Left ventricle myocardium inferior (tissue), 1 donor: ENCODE data around the gene ELMO1. TPM values are rescaled to one million over a fixed set of nuclear protein-coding genes. Genes with fewer than 3 reads are reported as not detected.

Experiments
- DNase-seq: peaks from one replicate; pipeline ENCODE4 v3.0.0-alpha.2; 2020
- H3K27ac ChIP-seq: fragments of 200-600 bp; replicated peaks from 2 replicates; pipeline ENCODE4 v1.8.0; 2021
- H3K27me3 ChIP-seq: fragments of 200-600 bp; 2 replicates; pipeline ENCODE4 v1.8.0; 2021; ENCODE audit warnings: low read depth
- H3K36me3 ChIP-seq: fragments of 200-600 bp; 2 replicates; pipeline ENCODE4 v1.8.0; 2021
- H3K4me1 ChIP-seq: fragments of 200-600 bp; 2 replicates; pipeline ENCODE4 v1.8.0; 2021
- H3K4me3 ChIP-seq: fragments of 200-600 bp; 2 replicates; pipeline ENCODE4 v1.8.0; 2021; ENCODE audit warnings: mild to moderate bottlenecking, moderate library complexity
- H3K9me3 ChIP-seq: fragments of 200-600 bp; replicated peaks from 2 replicates; pipeline ENCODE4 v1.8.0; 2021
- CTCF ChIP-seq: fragments of 200-600 bp; IDR thresholded peaks from 2 replicates; pipeline ENCODE4 v1.8.0; 2021; ENCODE audit warnings: antibody characterized with exemption, mild to moderate bottlenecking, borderline replicate concordance
- intact Hi-C: fragments of 100-400 bp; cut with micrococcal nuclease; formaldehyde crosslinking; loops from one replicate; pipeline ENCODE4 v1.11.0; 2022
- total RNA-seq: library from RNA; stranded (reverse); fragmentation: NEBNext Ultra II Directional; extraction: Animal tissue kit (Norgen Biotek cat#: 25700); gene quantifications from one replicate; pipeline ENCODE4 v1.2.1, GENCODE V29; 2021
- donor health status: DM: no; HTN: yes; CAD: no; lungs with severe emphysema.

Gene ELMO1
- total RNA-seq, 1 donor from 2014 or later = 10.0 TPM

DNA sequence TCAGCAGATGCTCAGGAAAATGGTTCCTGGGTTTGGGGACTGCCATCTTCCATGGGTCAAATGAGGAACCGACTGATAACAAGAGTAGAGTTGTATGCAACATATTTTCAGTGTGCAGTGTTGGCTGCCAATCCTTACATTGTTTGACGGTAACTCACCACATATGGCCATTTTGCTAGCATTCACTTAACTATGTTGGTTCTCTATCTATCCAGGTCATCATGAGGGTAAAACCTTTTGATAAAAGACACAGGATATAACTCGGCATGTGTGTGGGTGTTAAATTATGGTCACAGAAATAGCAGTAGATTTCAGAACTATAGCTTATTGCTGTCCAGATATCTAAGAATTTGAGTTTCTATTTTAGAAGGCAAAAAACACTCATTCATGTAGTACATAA, 583.6 kb downstream of the ELMO1 start:
- Histone ChIP-seq H3K36me3 (peaks cover 41% of the 10 kb centered on the region), H3K4me1 (peaks cover 10% of the 10 kb centered on the region), H3K27me3 (no peaks in the 10 kb centered on the region), H3K27ac (no peak overlapping the region), H3K9me3 (no peaks in the 10 kb centered on the region), H3K4me3 (no peak overlapping the region)
- no peak for DNase-seq
- no peak for TF ChIP-seq CTCF
- intact Hi-C loops = no loop called here

GRCh38 chr7:36863901-36864701, 584.6 kb downstream of the ELMO1 start:
- no peak for TF ChIP-seq CTCF
- intact Hi-C loops = no loop called here
- H3K27me3 ChIP-seq = no peaks in the 10 kb centered on the region
- H3K36me3 ChIP-seq = peaks cover 41% of the 10 kb centered on the region
- no peaks in the 10 kb centered on the region for H3K9me3 ChIP-seq
- no peak for DNase-seq
- H3K4me3 ChIP-seq = no peak overlapping the region
- no peak overlapping the region for H3K27ac ChIP-seq
- H3K4me1 ChIP-seq = peaks cover 10% of the 10 kb centered on the region

DNA sequence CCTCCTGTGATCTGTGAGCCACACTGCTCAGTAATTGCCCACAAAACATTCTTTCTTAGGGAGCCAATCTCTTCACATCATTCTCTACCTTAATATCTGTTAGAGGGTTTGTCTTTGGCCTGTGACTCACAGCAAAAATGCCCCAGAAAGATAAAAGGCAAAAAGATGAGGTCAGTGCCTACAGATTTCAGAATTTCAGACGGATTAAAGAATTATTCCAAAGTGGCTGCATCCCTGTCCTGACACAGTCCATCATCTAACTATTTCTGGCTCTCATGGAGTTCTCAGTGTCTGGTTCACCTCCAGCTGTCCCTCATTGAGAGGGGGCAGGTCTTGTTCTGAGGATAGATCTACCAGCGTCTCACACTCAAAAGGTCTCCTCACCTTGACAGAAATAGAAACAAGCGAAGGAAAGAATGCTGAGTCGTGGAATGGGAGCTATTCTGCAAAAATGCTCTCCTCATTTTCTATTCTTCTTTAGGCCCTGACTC, 585.8 kb downstream of the ELMO1 start:
- H3K9me3 ChIP-seq = no peaks in the 10 kb centered on the region
- H3K4me3 ChIP-seq = no peak overlapping the region
- peaks cover 10% of the 10 kb centered on the region for H3K4me1 ChIP-seq
- H3K27ac ChIP-seq = no peak overlapping the region
- no peak for TF ChIP-seq CTCF
- no peaks in the 10 kb centered on the region for H3K27me3 ChIP-seq
- no peak for DNase-seq
- H3K36me3 ChIP-seq = peaks cover 32% of the 10 kb centered on the region
- intact Hi-C loops = no loop called here

DNA sequence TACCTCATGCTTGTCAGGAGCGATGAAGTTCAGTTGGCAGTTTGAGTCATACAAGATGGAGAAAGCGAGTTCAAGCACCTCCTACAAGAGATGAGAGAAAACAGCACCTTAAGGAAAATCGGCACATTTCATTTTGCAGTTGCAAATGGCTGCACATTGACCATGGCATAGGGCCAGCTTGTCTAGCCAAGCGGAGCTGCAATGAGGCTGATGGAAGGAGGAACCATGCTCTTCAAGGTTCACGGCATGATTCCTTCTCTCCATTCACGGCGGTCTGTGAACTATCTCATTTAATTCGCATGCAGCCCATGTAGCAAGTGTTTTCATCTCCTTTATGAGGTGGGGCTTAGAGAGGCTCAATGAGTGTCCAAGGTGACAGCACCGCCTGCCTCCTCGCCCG, 587.0 kb downstream of the ELMO1 start:
- no peaks in the 10 kb centered on the region for H3K9me3 ChIP-seq
- intact Hi-C loops = no loop called here
- no peak overlapping the region for H3K27ac ChIP-seq
- no peak for DNase-seq
- peaks cover 10% of the 10 kb centered on the region for H3K4me1 ChIP-seq
- H3K27me3 ChIP-seq = no peaks in the 10 kb centered on the region
- no peak overlapping the region for H3K4me3 ChIP-seq
- no peak for TF ChIP-seq CTCF
- peaks cover 37% of the 10 kb centered on the region for H3K36me3 ChIP-seq

DNA sequence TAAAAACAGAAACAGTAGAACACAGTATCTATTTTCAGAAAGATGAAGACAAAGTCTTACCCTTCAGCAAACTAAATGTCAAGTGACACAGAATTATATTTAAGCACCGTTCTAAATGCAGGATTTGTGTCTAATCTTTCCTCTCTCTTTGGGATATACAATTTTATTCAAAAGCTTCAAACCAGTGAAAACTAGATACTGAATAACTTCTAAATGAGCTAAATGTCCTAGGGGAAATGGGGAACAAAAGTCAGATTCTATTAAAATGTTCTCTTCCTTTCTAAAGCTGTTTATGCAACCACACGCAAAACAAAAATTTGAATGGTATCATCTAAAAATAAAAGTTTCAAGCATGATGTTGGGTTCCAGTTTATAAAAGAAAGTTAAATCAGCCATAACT, 588.0 kb downstream of the ELMO1 start:
- Histone ChIP-seq H3K27ac (no peak overlapping the region), H3K9me3 (no peaks in the 10 kb centered on the region), H3K4me1 (peaks cover 10% of the 10 kb centered on the region), H3K27me3 (no peaks in the 10 kb centered on the region), H3K36me3 (peaks cover 46% of the 10 kb centered on the region), H3K4me3 (no peak overlapping the region)
- DNase-seq = no peak
- intact Hi-C loops = no loop called here
- TF ChIP-seq CTCF = no peak
